Measurements from ENCODE around the gene SIAH2.

SIAH2 gene

DNA sequence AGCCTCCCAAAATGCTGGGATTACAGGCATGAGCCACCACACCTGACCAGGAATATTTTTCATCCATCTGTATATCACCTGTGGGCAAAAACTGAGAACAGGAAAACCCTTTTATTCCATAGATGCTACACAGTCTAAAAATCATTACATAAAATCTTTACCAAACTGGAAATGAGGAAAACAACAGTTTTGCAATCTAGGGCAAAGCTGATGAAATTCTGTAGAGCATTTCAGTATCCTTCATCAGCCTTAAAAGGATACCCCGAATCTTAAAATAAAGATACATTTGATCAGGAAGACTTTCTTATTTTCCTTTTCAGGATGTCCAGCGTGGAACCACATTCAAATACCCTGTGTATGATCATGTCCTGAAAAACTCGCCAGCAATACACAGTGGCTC is 7.1 kb downstream of the SIAH2 start:
- H3K4me3 ChIP-seq (ENCODE audit: low read depth, low read length): no peak overlapping the region
- TF ChIP-seq, protein P1, sequence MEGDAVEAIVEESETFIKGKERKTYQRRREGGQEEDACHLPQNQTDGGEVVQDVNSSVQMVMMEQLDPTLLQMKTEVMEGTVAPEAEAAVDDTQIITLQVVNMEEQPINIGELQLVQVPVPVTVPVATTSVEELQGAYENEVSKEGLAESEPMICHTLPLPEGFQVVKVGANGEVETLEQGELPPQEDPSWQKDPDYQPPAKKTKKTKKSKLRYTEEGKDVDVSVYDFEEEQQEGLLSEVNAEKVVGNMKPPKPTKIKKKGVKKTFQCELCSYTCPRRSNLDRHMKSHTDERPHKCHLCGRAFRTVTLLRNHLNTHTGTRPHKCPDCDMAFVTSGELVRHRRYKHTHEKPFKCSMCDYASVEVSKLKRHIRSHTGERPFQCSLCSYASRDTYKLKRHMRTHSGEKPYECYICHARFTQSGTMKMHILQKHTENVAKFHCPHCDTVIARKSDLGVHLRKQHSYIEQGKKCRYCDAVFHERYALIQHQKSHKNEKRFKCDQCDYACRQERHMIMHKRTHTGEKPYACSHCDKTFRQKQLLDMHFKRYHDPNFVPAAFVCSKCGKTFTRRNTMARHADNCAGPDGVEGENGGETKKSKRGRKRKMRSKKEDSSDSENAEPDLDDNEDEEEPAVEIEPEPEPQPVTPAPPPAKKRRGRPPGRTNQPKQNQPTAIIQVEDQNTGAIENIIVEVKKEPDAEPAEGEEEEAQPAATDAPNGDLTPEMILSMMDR (IDR thresholded peaks at IDR 0.05; ENCODE audit: low read depth, low read length, missing control alignments): no peak
- no peak for DNase-seq (ENCODE audit: low read depth)

DNA sequence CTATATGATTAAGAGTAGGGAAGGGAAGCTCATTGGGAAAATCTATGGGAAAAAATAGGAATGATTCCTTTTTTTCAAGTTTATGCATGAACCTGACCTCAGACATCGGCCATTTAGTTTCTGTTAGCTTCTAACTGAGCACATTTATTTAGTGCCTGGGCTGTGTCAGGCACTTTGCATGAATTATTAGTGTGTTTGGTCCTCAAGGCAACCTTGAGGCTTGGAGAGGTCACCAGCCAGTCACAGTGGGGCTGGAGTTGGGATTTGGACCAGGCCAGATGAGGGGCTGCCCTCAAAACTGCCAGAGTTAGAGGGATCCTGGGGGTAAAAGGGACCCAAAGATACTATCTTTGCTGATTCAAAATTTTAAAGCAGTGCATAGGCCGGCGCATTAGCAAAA is 8.1 kb downstream of the SIAH2 start:
- DNase-seq (ENCODE audit: low read depth): no peak
- no peak overlapping the region for H3K4me3 ChIP-seq (ENCODE audit: low read depth, low read length)
- TF ChIP-seq, protein P1 (IDR thresholded peaks at IDR 0.05; ENCODE audit: low read depth, low read length, missing control alignments): no peak

DNA sequence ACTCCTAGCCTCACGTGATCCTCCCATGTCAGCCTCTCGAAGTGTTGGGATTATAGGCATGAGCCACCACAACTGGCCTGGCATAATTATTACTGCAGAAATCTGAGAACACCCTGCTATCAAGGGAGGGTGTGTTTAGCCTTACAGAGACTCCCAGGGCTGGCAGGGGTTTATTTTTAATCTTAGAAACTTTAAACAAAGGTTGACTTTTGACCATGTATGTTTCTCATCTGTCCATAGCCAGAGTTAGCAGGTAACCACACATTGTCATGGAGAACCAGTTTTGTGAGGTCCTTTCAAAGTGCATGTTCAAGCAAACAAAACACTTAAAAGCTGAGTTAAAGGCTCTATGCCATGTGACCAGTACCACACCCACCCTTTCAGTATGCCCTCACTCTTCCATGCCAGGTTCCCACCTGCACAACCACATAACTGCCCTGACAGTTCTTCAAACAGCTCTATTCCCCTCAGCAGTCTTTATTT is 11.1 kb downstream of the SIAH2 start:
- H3K4me3 ChIP-seq (ENCODE audit: low read depth, low read length): no peak overlapping the region
- TF ChIP-seq, protein P1 (IDR thresholded peaks at IDR 0.05; ENCODE audit: low read depth, low read length, missing control alignments): no peak
- no peak for DNase-seq (ENCODE audit: low read depth)

DNA sequence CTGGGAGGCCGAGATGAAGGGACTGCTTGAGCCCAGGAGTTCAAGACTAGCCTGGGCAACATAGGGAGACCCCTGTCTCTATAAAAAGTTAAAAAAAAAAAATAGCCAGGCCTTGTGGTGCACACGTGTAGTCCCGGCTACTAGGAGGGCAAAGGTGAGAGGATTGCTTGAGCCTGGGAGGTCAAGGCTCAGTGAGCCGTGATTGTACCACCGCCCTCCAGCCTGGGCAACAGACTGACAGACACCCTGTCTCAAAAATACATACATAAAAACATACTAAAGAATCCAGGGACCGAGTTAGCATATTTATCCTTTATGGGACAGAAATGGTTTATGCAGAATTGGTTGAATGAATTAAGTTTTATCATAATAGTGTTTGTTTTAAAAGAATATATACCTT is 13.7 kb downstream of the SIAH2 start:
- DNase-seq (ENCODE audit: low read depth): no peak
- no peak overlapping the region for H3K4me3 ChIP-seq (ENCODE audit: low read depth, low read length)
- TF ChIP-seq, protein P1 (IDR thresholded peaks at IDR 0.05; ENCODE audit: low read depth, low read length, missing control alignments): no peak

DNA sequence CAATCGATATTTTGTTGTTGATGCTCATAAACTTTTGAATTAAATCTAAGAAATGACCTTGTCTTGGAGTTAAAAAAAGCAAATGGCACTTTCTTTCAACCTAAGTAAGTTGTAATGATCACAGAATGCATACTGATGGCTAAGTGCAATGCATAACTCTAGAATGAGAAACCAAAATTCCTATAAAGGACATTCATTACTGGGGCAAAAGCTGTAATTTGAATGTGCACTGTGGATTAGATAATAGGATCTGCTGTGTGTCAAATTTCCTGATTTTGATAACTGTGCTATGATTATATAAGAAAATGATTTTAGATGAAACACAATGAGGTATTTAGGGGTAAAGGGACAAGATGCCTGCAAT is 14.3 kb downstream of the SIAH2 start:
- no peak overlapping the region for H3K4me3 ChIP-seq (ENCODE audit: low read depth, low read length)
- DNase-seq (ENCODE audit: low read depth): no peak
- TF ChIP-seq, protein P1 (IDR thresholded peaks at IDR 0.05; ENCODE audit: low read depth, low read length, missing control alignments): no peak

DNA sequence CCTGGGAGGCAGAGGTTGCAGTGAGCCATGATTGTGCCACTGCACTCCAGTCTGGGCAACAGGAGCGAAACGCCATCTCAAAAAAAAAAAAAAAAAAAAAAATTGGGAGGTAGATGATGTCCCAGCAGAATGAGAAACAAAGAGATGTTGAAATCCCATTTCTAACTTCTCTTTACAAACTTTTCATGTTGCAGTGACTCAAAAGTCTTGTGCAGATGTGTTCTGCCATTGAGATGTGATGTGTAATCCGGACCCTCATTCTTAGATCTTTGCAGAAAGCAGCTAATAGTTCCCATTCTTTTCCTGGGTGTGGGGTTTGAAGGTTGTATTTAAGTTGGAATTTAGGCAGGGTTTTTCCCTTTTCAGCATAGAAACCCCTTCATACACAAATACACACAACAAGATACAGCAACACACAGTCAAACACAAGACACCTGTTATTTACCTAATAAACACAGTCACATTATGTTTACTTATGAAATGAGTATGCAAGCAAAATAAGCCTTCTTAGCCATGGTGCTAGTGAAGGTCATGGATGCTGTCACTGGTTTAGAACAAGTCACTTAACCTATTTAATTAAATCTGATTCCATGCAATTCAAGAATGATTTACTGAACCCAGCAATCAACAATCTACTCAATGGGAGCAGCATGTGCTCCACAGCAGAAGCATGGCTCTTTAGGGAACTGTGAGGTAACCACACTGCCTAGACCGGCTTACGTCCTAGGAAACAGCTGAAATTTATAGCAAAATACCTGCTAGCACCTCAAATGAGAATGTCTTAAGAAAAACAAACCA is 14.9 kb downstream of the SIAH2 start:
- TF ChIP-seq, protein P1 (IDR thresholded peaks at IDR 0.05; ENCODE audit: low read depth, low read length, missing control alignments): no peak
- no peak for DNase-seq (ENCODE audit: low read depth)
- H3K4me3 ChIP-seq (ENCODE audit: low read depth, low read length): no peak overlapping the region

All from GM12864 (cell line).